HG03039 (cell line): Measurements from ENCODE around the gene KRT4.

ENCODE experiments used
- ATAC-seq: cut with Tn5 transposase; IDR thresholded peaks from one replicate; pipeline ENCODE4 v1.9.1; 2021; ENCODE audit warnings: mild to moderate bottlenecking, moderate library complexity; ENCODE audit not compliant: unreplicated experiment

KRT4 gene

GRCh38 chr12:52837413-52837741, 23.5 kb upstream of the KRT4 start:
- no peak for ATAC-seq

- no peak for ATAC-seq
Measured at GRCh38 chr12:52836491-52837412, 22.8 kb upstream of the KRT4 start.

- no peak for ATAC-seq
Measured at GRCh38 chr12:52836042-52836466, 22.1 kb upstream of the KRT4 start.

- ATAC-seq = no peak
Measured at GRCh38 chr12:52835271-52836041, 21.5 kb upstream of the KRT4 start.

GRCh38 chr12:52834727-52835001, 20.7 kb upstream of the KRT4 start:
- no peak for ATAC-seq

GRCh38 chr12:52833922-52834726, 20.2 kb upstream of the KRT4 start, which contains the start of gene KRT79:
Gene KRT79 (minus strand): TSS chr12:52834311. CDS start chr12:52834260, 51 bp downstream.
- ATAC-seq = no peak

GRCh38 chr12:52832985-52833905, 19.3 kb upstream of the KRT4 start:
- no peak for ATAC-seq

GRCh38 chr12:52832451-52832850, 18.5 kb upstream of the KRT4 start:
- no peak for ATAC-seq

GRCh38 chr12:52831251-52831650, 17.3 kb upstream of the KRT4 start:
- ATAC-seq = no peak

- no peak for ATAC-seq
Measured at GRCh38 chr12:52829986-52830770, 16.3 kb upstream of the KRT4 start.

- ATAC-seq = no peak
Measured at GRCh38 chr12:52828591-52829021, 14.7 kb upstream of the KRT4 start.

- ATAC-seq = no peak
Measured at GRCh38 chr12:52828156-52828555, 14.2 kb upstream of the KRT4 start.

GRCh38 chr12:52827499-52828090, 13.7 kb upstream of the KRT4 start:
- no peak for ATAC-seq

GRCh38 chr12:52826611-52827498, 12.9 kb upstream of the KRT4 start:
- no peak for ATAC-seq

GRCh38 chr12:52825961-52826360, 12.0 kb upstream of the KRT4 start:
- ATAC-seq = no peak

GRCh38 chr12:52824741-52825410, 11.0 kb upstream of the KRT4 start:
- no peak for ATAC-seq

GRCh38 chr12:52823761-52824450, 10.0 kb upstream of the KRT4 start:
- ATAC-seq = no peak
